Bronchial epithelial cell (primary cell): ENCODE results near the gene CYTIP. TPM values are rescaled to one million over a fixed set of nuclear protein-coding genes. Genes with fewer than 3 reads are reported as not detected.
"Not testable (repeated sequence)": the region's sequence is repeated elsewhere in the genome, so short reads cannot be mapped to it uniquely, and the experiment has no call there.

Experiments used
- DNase-seq: peaks from one replicate; pipeline ENCODE4 v3.0.0-alpha.2; 2010; ENCODE audit warnings: low read depth
- FAIRE-seq: peaks from 2 replicates; lab custom pipeline; 2011; peaks lifted over from hg19 to GRCh38; lab: Jason Lieb, UNC
- H3K27me3 ChIP-seq: 2 replicates; pipeline ENCODE4 v1.5.1; 2011; ENCODE audit warnings: low read length; ENCODE audit not compliant: control insufficient read depth, insufficient read depth
- H3K36me3 ChIP-seq: 2 replicates; pipeline ENCODE4 v1.5.1; 2011; ENCODE audit warnings: low read length; ENCODE audit not compliant: control insufficient read depth, insufficient read depth
- H3K4me3 ChIP-seq: 2 replicates; pipeline ENCODE4 v1.5.1; 2011; ENCODE audit warnings: mild to moderate bottlenecking, low read depth, low read length, control low read depth
- CTCF ChIP-seq: IDR thresholded peaks from 2 replicates; pipeline ENCODE4 v1.5.1; 2011; ENCODE audit warnings: mild to moderate bottlenecking, moderate library complexity, low read length, control low read depth, inconsistent platforms; ENCODE audit not compliant: insufficient read depth, severe bottlenecking
- total RNA-seq: library from RNA; depleted of rRNA; stranded (reverse); fragments of >200 nt; gene quantifications from 2 replicates; pipeline ENCODE4 v1.2.1, GENCODE V29; 2014

The CYTIP gene
- total RNA-seq, 1 donor from 2014 or later = not detected

- no peak for TF ChIP-seq CTCF
- FAIRE-seq (no peak), DNase-seq (no peak)
- Histone ChIP-seq H3K4me3 (no peak overlapping the region), H3K27me3 (no peaks in the 10 kb centered on the region), H3K36me3 (no peaks in the 10 kb centered on the region)
These were observed 66.0 kb downstream of the CYTIP start for GRCh38 chr2:157377861-157378260.

- Histone ChIP-seq H3K4me3 (no peak overlapping the region), H3K36me3 (no peaks in the 10 kb centered on the region), H3K27me3 (no peaks in the 10 kb centered on the region)
- no peak for FAIRE-seq
- TF ChIP-seq CTCF = no peak
- no peak for DNase-seq
These were observed 67.8 kb downstream of the CYTIP start for GRCh38 chr2:157376041-157376440.

- Histone ChIP-seq H3K4me3 (no peak overlapping the region), H3K36me3 (no peaks in the 10 kb centered on the region), H3K27me3 (no peaks in the 10 kb centered on the region)
- FAIRE-seq = no peak
- no peak for TF ChIP-seq CTCF
- DNase-seq = no peak
These were observed 68.5 kb downstream of the CYTIP start for GRCh38 chr2:157375384-157375783.

GRCh38 chr2:157368508-157368907 is 75.4 kb downstream of the CYTIP start:
- H3K27me3 ChIP-seq, H3K36me3 ChIP-seq, H3K4me3 ChIP-seq, FAIRE-seq, DNase-seq: not testable (repeated sequence)

GRCh38 chr2:157367704-157368103 is 76.2 kb downstream of the CYTIP start:
- FAIRE-seq (no peak), DNase-seq (no peak)
- no peaks in the 10 kb centered on the region for H3K27me3 ChIP-seq
- no peaks in the 10 kb centered on the region for H3K36me3 ChIP-seq
- H3K4me3 ChIP-seq = no peak overlapping the region
- no peak for TF ChIP-seq CTCF

Other genes starting within 250 kb of the CYTIP start
- gene GALNT5, start 186.4 kb downstream of the CYTIP start, total RNA-seq = 13.6 and 26.1 TPM in 2 replicates
- gene ERMN, start 118.3 kb downstream of the CYTIP start, total RNA-seq = not detected in 2 replicates
- 0.26 TPM in 2 replicates for gene ACVR1C, start 184.8 kb upstream of the CYTIP start, total RNA-seq